ENCODE measurements around the gene RXRA.
"Not testable (repeated sequence)": the region's sequence is repeated elsewhere in the genome, so short reads cannot be mapped to it uniquely, and the experiment has no call there.

Gene RXRA

DNA sequence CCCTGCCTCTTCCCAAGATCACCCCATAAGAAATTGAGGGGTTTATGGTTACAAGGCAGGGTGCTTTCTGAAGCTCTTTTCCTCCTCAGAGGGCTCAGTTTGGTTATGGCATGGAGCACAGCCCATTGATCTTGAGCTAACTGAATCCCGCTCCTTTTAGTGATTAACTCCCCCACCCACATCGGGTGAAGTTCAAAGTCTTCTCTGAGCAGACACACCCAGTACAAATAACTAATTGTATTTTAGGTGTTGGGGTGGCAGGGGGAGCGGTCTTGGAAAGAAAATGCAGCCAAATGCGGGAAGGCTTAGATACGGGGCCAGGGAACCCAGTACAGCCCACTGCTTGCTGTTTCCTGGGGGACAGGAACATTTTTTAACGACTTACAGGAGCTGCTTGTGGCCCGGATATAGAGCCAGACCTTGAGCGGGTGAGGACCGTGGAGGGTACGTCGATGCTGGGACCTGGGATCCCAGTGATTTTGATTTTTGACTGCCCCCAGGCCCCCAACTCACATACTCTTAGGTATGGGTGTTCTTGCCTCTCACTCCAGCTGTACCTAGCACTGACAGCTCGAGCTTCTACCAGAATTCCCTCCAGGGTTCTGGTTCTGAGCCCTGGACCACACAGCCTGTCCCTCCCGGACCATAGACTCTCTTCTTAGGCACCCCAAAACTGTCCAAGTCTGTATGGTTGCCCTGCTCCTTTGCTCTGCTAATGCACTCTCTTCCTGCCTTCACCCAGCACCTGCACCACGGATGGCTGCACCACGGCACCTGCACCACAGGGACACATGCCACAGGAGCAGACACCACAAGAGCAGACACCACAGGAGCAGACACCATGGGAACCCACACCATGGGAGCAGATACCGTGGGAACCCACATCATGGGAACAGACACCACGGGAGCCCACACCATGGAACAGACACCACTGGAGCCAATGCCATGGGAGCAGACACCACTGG lies 18.3 kb upstream of the RXRA start:
- DNase-seq (ENCODE audit: low read depth in 1 of 2, low spot score in 1 of 2): no peak

DNA sequence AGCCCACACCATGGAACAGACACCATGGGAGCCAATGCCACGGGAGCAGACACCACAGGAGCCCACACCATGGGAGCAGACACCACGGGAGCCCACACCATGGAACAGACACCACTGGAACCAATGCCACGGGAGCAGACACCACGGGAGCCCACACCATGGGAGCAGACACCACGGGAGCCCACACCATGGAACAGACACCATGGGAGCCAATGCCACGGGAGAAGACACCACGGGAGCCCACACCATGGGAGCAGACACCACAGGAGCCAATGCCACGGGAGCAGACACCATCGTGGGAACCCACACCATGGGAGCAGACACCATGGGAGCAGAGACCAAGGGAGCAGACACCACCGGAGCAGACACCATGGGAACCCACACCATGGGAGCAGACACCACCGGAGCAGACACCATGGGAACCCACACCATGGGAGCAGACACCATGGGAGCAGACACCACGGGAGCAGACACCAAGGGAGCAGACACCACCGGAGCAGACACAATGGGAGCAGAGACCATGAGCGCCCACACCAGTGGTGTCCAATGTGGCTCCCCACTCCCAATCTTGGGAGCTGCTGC lies 17.5 kb upstream of the RXRA start:
- DNase-seq (ENCODE audit: low read depth in 1 of 2, low spot score in 1 of 2): not testable (repeated sequence)

DNA sequence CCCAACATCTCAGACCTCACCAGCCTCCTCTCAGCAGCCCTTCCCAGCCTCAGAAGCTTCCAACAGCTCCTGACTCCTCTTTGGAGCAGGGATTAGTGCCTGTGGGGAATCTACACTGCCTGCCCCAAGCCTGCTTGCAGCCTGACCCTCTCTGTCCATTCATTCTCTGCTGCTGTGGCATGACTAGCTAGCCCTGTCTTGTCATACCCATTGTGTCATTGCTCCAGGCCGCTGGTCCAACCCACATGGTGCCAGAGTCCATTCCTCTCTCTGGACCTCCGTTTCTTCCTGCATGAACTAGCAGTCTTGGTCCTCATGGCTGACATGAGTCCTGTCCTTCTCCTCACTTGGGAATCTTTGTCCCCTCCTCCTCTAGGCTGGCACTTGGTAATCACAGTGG lies 12.8 kb upstream of the RXRA start:
- DNase-seq (ENCODE audit: low read depth in 1 of 2, low spot score in 1 of 2): no peak

DNA sequence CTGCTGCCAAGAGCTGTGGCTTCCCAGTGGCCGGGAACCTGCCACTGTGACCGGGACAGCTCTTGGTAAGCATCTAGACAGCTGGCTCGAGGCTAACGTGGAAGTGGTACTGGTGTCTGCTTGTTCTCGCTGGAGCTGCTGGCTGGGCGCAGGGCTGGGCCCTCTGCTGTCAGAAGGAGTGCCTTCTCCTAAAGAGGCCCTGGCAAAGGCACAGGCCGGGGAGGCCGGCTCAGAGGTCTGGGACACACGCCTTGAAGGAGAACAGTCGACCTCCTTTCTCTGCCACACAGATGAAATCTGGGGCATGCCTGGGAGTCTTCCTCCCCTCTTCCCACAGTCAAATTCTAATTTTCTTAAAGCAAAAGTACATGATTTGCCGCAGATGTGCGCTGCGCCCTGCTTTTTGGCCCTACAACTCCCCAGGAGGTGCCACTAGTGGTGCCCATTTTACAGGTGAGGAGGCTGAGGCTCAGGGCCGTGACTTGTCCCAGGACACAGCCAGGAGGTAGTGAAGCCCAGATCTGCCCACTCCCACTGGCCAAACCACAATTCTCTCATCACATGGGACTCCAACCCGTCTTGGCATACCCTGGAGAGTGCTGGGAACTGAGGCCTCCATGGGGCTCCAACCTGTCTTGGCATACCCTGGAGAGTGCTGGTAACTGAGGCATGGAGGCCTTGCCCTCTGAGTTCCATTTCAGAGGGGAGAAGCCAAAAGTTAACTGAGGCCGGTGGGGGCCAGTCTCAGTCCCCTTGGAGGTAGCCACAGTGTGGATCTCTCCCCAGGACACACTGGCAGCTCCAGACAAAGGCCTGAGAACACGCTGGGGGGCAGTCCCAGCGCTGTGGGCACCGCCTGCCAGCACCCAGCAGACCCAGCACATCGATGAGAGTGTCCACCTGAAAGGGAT lies 12.0 kb upstream of the RXRA start:
- no peak for DNase-seq (ENCODE audit: low read depth in 1 of 2, low spot score in 1 of 2)

DNA sequence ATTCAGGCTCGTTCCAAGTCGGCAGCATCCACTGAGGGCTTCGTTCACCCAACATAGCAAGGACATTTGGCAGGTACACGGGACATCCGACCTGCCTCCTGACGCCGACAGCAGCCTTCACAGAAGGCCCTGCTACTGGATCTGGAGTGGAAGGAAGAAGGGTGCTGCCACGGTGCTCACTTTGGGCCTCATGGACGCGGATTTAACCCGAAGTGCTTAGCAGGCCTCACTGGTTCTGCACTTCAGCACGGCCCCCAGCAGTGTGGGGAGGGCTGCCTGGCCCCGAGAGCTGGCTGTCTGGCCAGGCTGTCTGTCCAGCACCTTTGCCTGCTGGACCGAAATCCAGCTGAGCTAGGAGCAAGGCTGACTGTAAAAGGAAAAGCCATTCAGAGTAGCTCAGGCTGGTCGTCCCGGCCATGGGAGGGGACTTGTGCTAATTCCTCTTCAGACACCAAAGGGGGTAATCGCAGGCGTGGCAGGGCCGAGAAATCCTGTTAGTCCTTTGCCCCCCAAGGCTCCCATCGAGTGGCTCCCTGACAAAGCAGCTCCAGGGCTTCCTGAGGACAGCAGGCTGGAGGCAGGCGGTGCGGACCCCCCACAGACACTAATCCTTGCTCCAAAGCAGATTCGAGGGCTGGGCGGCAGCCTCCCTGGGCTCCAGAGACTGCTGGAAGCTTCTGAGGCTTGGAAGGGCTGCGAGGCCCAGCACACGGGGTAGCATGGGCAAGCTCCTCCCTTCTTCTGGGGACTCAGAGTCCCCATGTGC lies 11.1 kb upstream of the RXRA start:
- DNase-seq (ENCODE audit: low read depth in 1 of 2, low spot score in 1 of 2): no peak

DNA sequence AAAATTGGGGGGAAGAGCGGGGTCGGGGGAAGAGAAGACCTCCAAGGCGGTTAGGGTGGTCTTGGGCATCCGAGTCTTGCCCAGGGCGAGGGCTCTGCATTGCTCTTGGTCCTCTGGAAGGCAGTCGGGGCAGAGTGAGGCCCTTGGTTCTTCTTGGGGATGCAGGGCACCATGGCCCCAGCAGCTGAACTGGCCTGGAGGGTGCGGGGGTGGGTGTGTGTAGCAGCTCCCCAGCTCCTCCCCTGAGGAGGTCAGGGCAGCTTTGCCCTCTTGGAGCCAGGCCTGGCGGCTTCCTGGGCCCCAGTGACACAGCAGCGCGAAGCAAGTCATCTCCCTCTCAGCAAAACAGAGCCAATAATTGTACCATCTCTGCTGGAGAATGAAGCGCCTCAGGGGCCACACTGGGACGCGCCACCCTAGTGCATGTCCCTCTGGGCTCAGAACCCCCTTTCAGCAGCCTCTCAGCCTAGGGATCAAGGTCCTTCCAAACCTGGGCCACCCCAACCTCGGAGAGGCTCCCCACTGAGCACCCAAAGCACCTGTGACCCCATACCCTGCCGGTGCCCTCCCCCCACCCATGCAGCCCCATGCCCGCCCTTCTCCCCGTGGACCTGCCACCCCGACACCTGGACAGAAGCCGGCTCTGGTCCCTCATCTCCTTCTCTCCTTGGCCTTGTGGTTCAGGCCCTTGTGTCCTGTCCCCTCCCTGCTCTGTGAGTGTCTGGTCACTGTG lies 10.4 kb upstream of the RXRA start:
- no peak for DNase-seq (ENCODE audit: low read depth in 1 of 2, low spot score in 1 of 2)

DNA sequence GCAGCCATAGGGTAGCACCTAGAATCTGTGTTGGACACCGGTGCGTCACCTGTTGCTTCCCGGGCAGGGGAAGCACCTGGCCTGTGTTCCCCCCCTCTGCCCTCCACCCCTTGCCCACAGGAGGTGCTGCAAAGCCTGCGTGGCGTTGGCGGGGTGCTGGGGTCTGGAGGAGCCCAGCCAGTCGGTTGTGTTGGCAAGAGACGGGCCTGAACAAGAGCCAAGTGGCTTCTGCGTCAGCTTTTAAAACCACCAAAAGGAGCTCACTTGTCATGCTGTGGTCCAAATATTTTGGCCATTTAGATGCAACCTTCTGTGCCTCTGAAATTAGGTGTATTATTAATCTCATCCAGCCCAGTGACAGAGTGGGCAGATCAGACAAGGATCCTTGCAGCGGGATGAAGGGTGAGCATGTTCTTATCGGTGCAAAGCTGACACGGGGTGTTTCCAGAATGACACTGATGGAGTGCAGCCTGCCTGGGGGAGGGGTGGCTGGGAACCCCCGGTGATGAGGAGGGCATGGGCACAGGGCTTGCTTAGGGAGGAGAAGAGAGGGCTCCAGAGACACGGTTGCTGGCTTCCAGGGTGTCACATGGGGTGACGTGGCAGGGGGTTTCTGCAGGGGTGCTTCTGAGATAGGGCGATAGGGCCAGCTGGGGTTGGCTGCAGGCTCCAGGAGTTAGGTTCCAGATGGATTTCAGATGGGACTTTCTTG lies 9.7 kb upstream of the RXRA start:
- DNase-seq (ENCODE audit: low read depth in 1 of 2, low spot score in 1 of 2): no peak

DNA sequence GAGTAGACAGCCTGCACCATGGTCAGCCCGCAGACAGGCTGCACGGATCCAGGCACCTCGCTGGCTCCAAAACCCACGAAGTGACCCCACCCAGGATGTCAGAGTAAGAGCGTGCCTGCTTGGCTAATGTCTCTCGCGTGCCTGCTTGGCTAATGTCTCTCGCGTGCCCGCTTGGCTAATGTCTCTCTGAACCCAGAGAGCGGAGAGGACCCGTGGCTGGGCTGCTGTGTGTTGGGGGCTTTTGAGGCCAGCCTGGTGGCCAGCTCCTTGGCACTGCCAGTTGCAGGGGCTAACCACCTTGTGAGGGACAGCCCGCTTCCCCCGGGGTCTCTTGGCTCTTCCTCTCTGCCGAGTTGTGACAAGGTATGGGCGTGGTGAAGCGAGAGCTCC lies 8.9 kb upstream of the RXRA start:
- DNase-seq (ENCODE audit: low read depth in 1 of 2, low spot score in 1 of 2): no peak

DNA sequence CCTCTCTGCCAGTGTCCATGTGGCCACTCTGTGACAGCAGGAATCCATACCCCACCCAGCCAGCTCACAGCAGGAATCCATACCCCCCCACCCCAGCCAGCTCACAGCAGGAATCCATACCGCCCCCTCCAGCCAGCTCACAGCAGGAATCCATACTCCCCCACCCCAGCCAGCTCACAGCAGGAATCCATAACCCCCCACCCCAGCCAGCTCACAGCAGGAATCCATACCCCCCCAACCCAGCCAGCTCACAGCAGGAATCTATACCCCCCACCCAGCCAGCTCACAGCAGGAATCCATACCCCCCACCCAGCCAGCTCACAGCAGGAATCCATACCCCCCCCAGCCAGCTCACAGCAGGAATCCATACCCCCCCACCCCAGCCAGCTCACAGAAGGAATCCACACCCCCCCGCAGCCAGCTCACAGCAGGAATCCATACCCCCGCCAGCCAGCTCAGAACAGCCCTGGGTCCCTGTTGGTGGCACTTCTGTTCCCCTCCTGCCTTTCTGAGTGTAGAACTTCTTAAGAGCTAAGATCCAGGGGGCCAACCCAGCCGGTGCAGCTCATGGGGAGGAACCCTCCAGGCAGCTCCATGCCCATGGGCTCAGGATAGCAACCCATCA lies 8.4 kb upstream of the RXRA start:
- no peak for DNase-seq (ENCODE audit: low read depth in 1 of 2, low spot score in 1 of 2)

DNA sequence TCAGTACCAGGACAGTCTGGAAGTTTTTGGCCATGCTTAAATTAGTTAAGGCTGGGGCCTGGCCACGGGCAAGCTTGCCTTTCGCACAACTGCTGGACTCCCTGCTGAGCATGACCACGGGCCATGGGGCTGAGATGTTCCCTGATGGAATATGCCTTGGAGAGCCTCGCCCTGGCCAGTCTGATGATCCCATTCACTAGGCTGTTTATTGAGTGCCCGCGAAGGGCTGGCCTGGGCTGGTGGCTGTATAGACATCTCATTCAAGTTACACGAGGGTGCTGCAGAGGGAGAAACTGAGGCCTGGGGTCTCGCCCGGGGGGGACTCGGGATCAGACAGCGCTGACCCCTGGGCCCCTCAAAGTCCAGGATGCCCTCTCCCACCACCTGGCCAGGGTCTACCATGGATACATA lies 7.8 kb upstream of the RXRA start:
- no peak for DNase-seq (ENCODE audit: low read depth in 1 of 2, low spot score in 1 of 2)

DNA sequence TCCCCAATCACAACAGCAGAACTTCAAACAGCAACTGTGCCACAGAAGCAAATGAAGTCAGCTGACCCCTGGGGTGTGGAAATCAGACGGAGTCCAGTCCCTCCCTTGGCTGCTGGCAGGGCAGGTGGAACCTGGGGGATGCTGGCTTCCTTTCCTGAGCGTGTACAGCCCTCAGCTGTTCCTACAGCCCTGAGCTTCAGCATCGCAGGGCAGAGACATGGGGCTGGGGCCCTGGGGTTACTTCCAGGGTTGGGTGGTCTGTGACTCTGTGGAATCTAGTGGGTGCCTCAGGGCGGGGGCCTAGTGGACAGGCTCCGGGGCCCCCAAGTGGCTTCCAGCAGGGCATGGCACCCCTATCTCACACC lies 7.3 kb upstream of the RXRA start:
- DNase-seq (ENCODE audit: low read depth in 1 of 2, low spot score in 1 of 2): no peak

DNA sequence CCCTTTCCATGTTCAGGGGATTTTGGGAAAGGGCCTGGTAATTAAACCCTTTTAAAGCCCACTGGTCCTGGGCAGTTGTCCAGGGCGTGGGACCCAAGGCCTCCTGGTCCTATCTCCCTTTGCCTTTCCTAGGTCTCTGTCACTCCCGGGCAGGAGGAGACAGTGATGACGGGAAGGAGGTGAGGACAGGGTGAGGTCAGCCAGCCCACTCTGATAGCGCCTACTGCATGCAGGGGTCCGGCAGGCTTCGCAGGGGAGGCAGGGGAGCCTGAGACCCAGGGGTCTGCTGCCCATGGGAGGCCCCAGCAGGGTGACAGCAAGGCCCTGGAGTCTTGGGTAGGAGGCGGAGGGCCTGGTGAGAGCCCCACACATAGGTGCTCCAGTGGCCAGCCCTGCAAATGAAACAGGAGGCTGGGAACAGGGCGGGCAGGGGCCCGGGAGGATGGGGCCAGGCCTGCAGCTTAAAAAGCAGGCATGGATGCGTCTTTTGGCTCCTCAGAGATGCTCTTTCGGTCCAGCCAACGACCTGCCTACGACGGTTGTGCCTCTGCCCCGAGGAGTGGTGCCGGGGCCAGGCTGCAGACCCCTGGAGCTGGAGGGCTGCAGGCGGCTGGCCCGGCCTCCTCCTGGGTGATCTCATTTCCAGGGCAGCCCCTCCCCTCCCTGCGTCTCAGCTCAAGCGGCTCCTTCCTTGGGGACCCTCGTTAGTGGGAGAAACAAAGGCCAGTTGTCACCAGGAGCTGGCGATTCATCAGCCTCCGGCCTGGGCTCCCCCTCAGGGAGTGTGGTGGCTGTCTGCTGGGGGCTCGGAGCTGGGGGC lies 6.7 kb upstream of the RXRA start:
- DNase-seq (ENCODE audit: low read depth in 1 of 2, low spot score in 1 of 2): no peak

DNA sequence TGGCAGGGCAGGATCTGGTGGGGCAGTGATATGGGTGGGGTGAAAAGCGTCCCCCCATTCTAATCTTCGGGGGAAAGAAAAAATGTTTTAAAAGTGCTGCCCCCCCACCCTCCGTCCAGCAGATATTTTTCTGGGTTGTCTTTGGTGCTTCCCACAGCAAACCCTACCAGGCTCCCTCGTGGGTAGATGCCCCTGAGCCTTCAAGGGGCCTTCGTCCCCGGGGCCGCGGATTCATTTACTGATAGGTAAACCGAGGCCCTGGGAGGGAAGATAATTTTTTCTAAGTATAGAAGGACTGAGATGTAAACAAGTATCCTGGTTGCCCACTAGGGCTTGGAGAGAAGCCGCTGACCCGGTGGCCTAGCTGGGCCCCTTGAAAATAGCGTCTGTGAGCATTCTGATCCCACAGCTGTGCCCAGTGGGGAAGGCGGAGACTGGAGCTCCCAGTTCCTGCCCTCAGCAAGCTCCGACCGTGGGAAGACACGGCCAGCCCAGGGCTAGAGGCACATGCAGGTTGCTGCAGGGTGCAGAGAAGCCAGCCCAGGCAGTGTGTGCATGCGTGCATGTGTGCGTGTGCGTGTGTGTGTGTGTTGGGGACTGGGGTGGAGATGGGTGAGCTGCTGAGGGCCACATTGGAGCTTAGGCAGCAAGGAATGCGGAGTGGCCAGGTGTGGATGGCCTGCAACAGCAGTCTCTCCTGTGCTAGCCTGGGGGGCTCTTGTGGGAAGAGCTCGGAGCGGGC lies 6.0 kb upstream of the RXRA start:
- DNase-seq (ENCODE audit: low read depth in 1 of 2, low spot score in 1 of 2): no peak

DNA sequence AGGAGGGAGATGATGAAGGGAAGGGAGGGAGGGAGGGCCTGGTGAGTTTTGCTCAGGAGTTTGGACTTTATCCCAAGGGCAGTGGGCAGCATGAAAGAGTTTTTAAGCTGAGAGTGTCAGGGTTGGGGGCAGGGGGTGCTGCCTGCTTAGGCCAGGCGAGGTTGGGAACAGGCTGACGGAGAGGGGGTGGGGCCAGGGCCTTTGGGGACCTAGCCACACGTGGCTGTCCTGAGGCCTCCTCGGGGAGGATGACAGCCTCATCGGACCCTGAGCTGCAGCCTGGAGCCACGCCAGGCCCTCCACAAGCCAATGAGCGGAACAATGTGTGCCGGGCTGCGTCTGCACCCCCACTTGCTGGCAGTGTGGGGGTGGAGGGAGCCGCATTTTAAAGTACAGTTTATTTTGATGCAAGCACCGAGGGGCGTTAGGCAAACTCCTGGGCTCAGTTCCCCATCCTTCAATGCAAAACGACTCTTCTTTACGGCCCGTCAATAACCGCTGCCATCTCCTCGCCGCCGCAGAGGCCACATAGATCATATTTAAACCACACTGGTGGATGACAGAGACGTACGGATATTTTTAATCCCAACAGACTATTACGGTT lies 5.3 kb upstream of the RXRA start:
- no peak for DNase-seq (ENCODE audit: low read depth in 1 of 2, low spot score in 1 of 2)

DNA sequence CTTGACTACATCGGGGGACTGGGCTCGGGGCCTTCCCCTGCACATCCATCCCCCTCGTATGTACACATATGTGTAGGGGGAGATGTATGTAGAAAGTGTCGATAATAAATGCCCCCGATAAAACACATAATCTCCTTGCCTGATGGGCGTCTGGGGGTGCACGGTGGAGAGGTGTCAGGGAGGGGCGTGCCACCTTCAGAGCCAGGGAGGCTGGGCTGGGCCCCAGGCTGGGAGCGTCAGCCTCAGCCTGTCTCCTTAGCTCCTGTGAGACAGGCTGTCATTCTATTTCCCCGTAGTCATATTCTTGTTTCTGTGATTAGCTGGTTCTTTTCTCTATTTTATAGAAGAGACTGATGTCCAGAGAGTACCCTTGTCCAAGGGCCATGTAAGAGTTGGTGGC lies 4.7 kb upstream of the RXRA start:
- DNase-seq (ENCODE audit: low read depth in 1 of 2, low spot score in 1 of 2): no peak

DNA sequence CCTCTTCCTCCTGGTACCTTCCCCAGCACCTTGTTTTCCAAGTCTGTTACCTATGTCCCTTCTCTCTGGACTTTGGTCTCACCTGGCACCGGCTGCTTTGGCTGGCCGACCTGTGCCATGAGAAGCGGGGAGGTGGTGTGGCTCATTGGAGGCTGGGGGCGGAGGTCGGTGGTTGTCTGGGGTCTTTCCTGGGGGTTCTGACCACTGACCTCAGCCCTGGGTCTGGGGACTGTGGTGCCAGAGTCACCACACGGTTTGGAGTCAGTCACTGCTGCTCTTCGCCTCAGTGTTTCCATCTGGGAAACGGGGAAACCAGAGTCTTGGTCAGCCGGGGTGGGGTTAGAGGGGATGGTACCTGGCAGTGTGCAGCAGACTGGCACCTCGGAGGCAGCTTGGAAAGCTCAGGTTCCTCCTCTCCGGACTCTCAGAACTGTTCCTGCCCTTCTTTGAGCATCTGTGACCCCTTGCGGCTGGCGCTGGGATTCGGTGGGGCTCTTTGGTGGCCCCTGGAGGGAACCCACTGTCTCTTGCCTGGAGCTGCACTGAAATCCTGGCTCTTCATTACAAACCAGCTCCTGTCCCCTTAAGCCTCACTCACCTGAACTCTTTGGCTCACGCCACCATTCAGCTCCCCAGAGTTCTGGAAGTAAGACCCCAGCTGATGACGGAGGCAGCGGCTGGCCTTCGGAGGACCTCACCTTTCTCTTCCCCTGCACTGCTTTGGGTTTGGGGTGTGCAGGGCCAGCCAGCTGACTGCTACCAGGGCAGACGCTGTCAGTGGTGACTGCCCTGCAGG lies 4.1 kb upstream of the RXRA start:
- DNase-seq (ENCODE audit: low read depth in 1 of 2, low spot score in 1 of 2): no peak

Data from activated CD4-positive, alpha-beta T cell treated with anti-CD3 and anti-CD28 coated beads, Interleukin-2, amount 50 U/mL, for 24 hours (primary cell).